ENCODE measurements around the gene NPAS3.

DNA sequence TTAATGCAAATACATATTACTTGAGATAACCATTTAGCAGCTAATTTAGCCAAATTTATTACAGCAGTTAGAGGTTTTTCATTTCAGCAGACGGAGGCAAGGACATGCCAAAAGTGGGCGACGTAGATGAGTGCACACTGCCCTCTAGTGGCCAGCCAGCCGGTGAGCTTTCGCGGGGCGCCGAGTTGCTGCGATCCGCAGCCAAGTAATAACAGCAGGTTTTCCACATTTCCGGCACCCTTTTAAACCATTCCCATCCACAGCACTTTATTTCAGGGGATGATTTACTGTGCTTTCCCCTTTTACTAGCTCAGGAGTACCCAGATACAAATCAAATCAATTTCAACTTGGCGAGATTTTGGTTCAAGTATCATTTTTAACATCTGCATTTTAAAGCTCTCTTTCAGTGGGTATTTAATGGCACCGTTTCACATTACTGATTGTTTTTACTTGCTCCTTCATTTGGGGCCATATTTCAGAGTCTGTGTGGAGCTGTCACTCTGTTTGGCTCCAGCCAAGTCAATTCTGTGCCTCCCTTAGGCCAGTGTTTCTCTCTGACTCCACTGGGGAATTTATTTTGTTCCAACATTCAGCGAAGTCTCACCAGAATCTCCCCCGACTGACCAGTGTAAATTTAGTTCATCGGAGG is 854.2 kb downstream of the NPAS3 start:
- TF ChIP-seq, protein P1, sequence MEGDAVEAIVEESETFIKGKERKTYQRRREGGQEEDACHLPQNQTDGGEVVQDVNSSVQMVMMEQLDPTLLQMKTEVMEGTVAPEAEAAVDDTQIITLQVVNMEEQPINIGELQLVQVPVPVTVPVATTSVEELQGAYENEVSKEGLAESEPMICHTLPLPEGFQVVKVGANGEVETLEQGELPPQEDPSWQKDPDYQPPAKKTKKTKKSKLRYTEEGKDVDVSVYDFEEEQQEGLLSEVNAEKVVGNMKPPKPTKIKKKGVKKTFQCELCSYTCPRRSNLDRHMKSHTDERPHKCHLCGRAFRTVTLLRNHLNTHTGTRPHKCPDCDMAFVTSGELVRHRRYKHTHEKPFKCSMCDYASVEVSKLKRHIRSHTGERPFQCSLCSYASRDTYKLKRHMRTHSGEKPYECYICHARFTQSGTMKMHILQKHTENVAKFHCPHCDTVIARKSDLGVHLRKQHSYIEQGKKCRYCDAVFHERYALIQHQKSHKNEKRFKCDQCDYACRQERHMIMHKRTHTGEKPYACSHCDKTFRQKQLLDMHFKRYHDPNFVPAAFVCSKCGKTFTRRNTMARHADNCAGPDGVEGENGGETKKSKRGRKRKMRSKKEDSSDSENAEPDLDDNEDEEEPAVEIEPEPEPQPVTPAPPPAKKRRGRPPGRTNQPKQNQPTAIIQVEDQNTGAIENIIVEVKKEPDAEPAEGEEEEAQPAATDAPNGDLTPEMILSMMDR (IDR thresholded peaks at IDR 0.05) = peak; percentile 78 to 94 (median 83)
- TF ChIP-seq POLR2A (IDR thresholded peaks at IDR 0.05) (no peak), POLR2AphosphoS5 (IDR thresholded peaks at IDR 0.05) (peak in 3 of 4 donors; percentile 29 to 62 (median 34))

All from sigmoid colon (tissue), 4 donors.